PFSK-1 (cell line): ENCODE measurements around the gene ADAM10.

ENCODE experiments used
- POLR2AphosphoS5 ChIP-seq: IDR thresholded peaks from 2 replicates; pipeline ENCODE4 v1.6.1; 2012; ENCODE audit warnings: low read depth, mild to moderate bottlenecking, control low read depth, low read length, moderate library complexity
- REST ChIP-seq, 2 experiments: IDR thresholded peaks; 2 replicates each; pipeline versions ENCODE4 v1.6.1 to v1.8.0; 2011 to 2012; ENCODE audit warnings: low read depth in 2 of 2, low read length in 2 of 2, control low read depth in 1 of 2, inconsistent platforms in 1 of 2, mild to moderate bottlenecking in 1 of 2, moderate library complexity in 1 of 2; ENCODE audit not compliant: insufficient read depth in 1 of 2
- SIN3A ChIP-seq: IDR thresholded peaks from 2 replicates; pipeline ENCODE4 v1.6.1; 2012; ENCODE audit warnings: mild to moderate bottlenecking, low read length, moderate library complexity, borderline replicate concordance; ENCODE audit not compliant: insufficient read depth
- TAF1 ChIP-seq: IDR thresholded peaks from 2 replicates; pipeline ENCODE4 v1.6.1; 2012; ENCODE audit warnings: low read length, control low read depth, borderline replicate concordance; ENCODE audit not compliant: insufficient read depth

GRCh38 chr15:58736018-58736643, 13.4 kb downstream of the ADAM10 start:
- TF ChIP-seq REST (IDR thresholded peaks at IDR 0.05; ENCODE audit: insufficient read depth in 1 of 2, low read depth in 2 of 2, low read length in 2 of 2) (no peak), POLR2AphosphoS5 (no peak), SIN3A (no peak), TAF1 (no peak)
